Measurements from ENCODE around the gene ANKRD52.
"Not testable (repeated sequence)": the region's sequence is repeated elsewhere in the genome, so short reads cannot be mapped to it uniquely, and the experiment has no call there.

ANKRD52 gene

DNA sequence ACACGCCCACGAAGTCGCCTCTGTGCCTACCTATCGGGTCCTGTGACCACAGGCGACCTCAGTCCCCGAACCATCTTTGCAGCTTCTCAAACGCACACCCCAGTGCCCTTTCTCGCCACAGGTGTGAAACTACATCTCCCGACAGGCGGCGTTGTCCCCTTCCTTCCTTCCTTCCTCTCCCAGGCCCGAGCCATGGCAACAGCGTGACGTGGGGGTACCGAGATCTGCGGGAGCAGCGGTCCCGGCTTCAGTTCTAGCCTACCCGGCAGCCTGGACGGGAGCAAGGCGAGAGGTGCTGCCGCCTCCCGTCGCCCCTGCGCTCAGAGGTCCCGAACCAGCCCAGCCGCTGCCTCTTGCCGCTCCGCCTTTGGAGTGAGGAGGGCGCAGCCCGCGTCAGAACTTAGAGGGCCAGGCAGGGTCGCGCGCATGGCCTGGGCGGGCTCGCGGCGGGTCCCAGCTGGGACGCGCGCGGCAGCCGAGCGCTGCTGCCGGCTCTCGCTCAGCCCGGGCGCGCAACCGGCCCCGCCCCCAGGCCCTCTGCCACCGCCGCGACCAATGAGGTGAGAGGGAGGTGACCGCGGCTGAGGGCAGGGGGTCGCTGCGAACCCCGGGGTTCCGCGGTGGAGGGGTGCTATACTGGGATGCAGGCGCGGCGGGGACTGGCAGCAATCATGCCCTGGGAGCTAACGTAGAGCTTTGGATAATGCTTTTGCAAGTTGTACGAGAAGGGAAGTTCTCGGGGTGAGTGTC, 8.7 kb upstream of the ANKRD52 start, which contains the start of gene COQ10A:
TSS of gene COQ10A (plus strand) at position 250 of the 750 bp plus-strand sequence. CDS start at position 427, 177 bp downstream.
- Histone ChIP-seq H3K4me3 (ENCODE audit: low read length) (peak within 1 kb of the TSS; percentile 83), H3K4me1 (ENCODE audit: low read length) (peaks cover 5% of the 10 kb centered on the region; the same call in 1 of the 2 replicates), H3K9ac (ENCODE audit: low read length) (peak within 1 kb of the TSS; percentile 65), H3K27ac (ENCODE audit: low read length) (peak within 1 kb of the TSS; percentile 50), H3K36me3 (replicated peaks; ENCODE audit: low read depth, low read length) (peaks cover 14% of the 10 kb centered on the region), H4K20me1 (ENCODE audit: insufficient read depth, low read length) (no peaks in the 10 kb centered on the region; the same call in 1 of the 2 replicates), H2AFZ (ENCODE audit: low read depth, low read length) (peak within 1 kb of the TSS; percentile 78), H3K27me3 (ENCODE audit: low read depth, low read length) (no peaks in the 10 kb centered on the region), H3K79me2 (ENCODE audit: low read length) (no peaks in the 10 kb centered on the region), H3K9me3 (ENCODE audit: insufficient read depth, low read length) (no peaks in the 10 kb centered on the region), H3K4me2 (ENCODE audit: low read length) (peak within 1 kb of the TSS; percentile 67)
- TF ChIP-seq EZH2phosphoT487 (IDR thresholded peaks at IDR 0.05; ENCODE audit: low read depth) (no peak), CTCF (IDR thresholded peaks at IDR 0.05; ENCODE audit: low read depth, low read length) (peak; percentile 54)

DNA sequence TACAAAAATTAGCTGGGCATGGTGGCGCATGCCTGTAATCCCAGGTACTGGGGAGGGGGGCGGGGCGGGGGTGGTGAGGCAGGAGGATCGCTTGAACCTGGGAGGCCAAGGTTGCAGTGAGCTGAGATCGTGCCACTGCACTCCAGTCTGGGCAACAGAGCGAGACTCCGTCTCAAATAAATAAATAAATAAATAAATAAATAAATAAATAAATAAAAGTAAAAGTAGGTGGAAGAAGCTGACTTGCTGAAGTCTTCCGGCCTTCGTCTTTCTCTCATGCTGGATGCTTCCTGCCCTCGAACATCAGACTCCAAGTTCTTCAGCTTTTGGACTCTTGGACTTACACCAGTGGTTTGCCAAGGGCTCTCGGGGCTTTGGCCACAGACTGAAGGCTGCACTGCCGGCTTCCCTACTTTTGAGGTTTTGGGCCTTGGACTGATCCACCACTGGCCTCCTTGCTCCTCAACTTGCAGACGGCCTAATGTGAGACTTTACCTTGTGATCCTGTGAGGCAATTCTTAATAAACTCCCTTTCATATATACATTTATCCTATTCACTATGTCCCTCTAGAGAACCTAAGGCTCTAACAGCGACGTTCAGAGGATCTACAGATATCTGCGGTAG, 8.0 kb upstream of the ANKRD52 start:
- not testable (repeated sequence) for H3K27ac ChIP-seq (ENCODE audit: low read length); H3K9me3 ChIP-seq (ENCODE audit: insufficient read depth, low read length); H3K4me1 ChIP-seq (ENCODE audit: low read length); H4K20me1 ChIP-seq (ENCODE audit: insufficient read depth, low read length); H3K79me2 ChIP-seq (ENCODE audit: low read length); H3K27me3 ChIP-seq (ENCODE audit: low read depth, low read length)
- peak overlapping the region; percentile 83 for H3K4me3 ChIP-seq (ENCODE audit: low read length)
- peak overlapping the region; percentile 65 for H3K9ac ChIP-seq (ENCODE audit: low read length)
- H3K4me2 ChIP-seq (ENCODE audit: low read length): peak overlapping the region; percentile 67
- peak overlapping the region; percentile 64 for H2AFZ ChIP-seq (ENCODE audit: low read depth, low read length)
- H3K36me3 ChIP-seq (replicated peaks; ENCODE audit: low read depth, low read length): peaks cover 13% of the 10 kb centered on the region

GRCh38 chr12:56262955-56263354, 4.8 kb upstream of the ANKRD52 start:
- H2AFZ ChIP-seq (ENCODE audit: low read depth, low read length); H3K4me2 ChIP-seq (ENCODE audit: low read length); H3K79me2 ChIP-seq (ENCODE audit: low read length); H3K4me3 ChIP-seq (ENCODE audit: low read length); H3K9ac ChIP-seq (ENCODE audit: low read length); H3K27ac ChIP-seq (ENCODE audit: low read length); H3K27me3 ChIP-seq (ENCODE audit: low read depth, low read length); H4K20me1 ChIP-seq (ENCODE audit: insufficient read depth, low read length); H3K9me3 ChIP-seq (ENCODE audit: insufficient read depth, low read length); H3K4me1 ChIP-seq (ENCODE audit: low read length); H3K36me3 ChIP-seq (replicated peaks; ENCODE audit: low read depth, low read length): not testable (repeated sequence)

- no peaks in the 10 kb centered on the region for H4K20me1 ChIP-seq (ENCODE audit: insufficient read depth, low read length)
- H3K27ac ChIP-seq (ENCODE audit: low read length): no peak overlapping the region
- TF ChIP-seq EZH2phosphoT487 (IDR thresholded peaks at IDR 0.05; ENCODE audit: low read depth) (no peak), CTCF (IDR thresholded peaks at IDR 0.05; ENCODE audit: low read depth, low read length) (no peak)
- H3K9me3 ChIP-seq (ENCODE audit: insufficient read depth, low read length): no peaks in the 10 kb centered on the region
- peaks cover 4% of the 10 kb centered on the region for H3K36me3 ChIP-seq (replicated peaks; ENCODE audit: low read depth, low read length)
- no peak overlapping the region for H3K4me2 ChIP-seq (ENCODE audit: low read length)
- H2AFZ ChIP-seq (ENCODE audit: low read depth, low read length): no peak overlapping the region
- no peaks in the 10 kb centered on the region for H3K27me3 ChIP-seq (ENCODE audit: low read depth, low read length)
- H3K79me2 ChIP-seq (ENCODE audit: low read length): peaks cover 15% of the 10 kb centered on the region
- peaks cover 10% of the 10 kb centered on the region for H3K4me1 ChIP-seq (ENCODE audit: low read length)
- no peak overlapping the region for H3K4me3 ChIP-seq (ENCODE audit: low read length)
- H3K9ac ChIP-seq (ENCODE audit: low read length): no peak overlapping the region
These were observed 3.5 kb upstream of the ANKRD52 start for GRCh38 chr12:56261503-56262232.

Data from OCI-LY3 (cell line).